K562 (cell line): ENCODE data around the gene GSS. TPM values are rescaled to one million over a fixed set of nuclear protein-coding genes. Genes with fewer than 3 reads are reported as not detected.
A peak's percentile ranks its signal among the peaks of the same experiment; 100 is the strongest.

Experiments
- BCL6 ChIP-seq: fragments of 250-450 bp; sonication (Bioruptor Pico); IDR thresholded peaks from 2 replicates; pipeline ENCODE4 v1.4.0; 2020
- DPF2 ChIP-seq: fragments of 450-650 bp; IDR thresholded peaks from 2 replicates; pipeline ENCODE4 v1.6.1; 2016
- FIP1L1 ChIP-seq: fragments of 200-400 bp; formaldehyde crosslinking; IDR thresholded peaks from 2 replicates; pipeline ENCODE4 v1.6.1; 2018; ENCODE audit warnings: mild to moderate bottlenecking, low read depth, low read length; ENCODE audit not compliant: poor library complexity, severe bottlenecking
- FOSL1 ChIP-seq: fragments of 200-800 bp; sonication (Bioruptor generic); conservative IDR thresholded peaks from 2 replicates; pipeline ENCODE4 v1.6.1; 2016; ENCODE audit warnings: missing genetic modification characterization, missing compliant biosample characterization
- FOXK1 ChIP-seq: sonication (generic); formaldehyde crosslinking; IDR thresholded peaks from 2 replicates; pipeline ENCODE4 v1.8.0; 2022; ENCODE audit warnings: missing genetic modification reagents, mild to moderate bottlenecking, borderline replicate concordance
- FOXM1 ChIP-seq, 2 experiments: fragments of 450-650 bp in 1 of 2; sonication (generic) in 1 of 2; formaldehyde crosslinking in 1 of 2; IDR thresholded peaks; 2 replicates each; pipeline versions ENCODE4 v1.6.1 to v1.9.0; 2017 to 2022; ENCODE audit warnings: low read depth in 2 of 2, mild to moderate bottlenecking in 2 of 2, missing genetic modification reagents in 1 of 2, moderate library complexity in 1 of 2
- HNRNPK ChIP-seq: fragments of 200-400 bp; formaldehyde crosslinking; IDR thresholded peaks from one replicate; pipeline ENCODE4 v1.6.1; 2018; ENCODE audit warnings: mild to moderate bottlenecking, low read depth, low read length; ENCODE audit not compliant: poor library complexity, severe bottlenecking
- MAFG ChIP-seq: fragments of 450-650 bp; conservative IDR thresholded peaks from 2 replicates; pipeline ENCODE4 v1.6.1; 2016; ENCODE audit warnings: missing genetic modification characterization, missing compliant biosample characterization
- PTBP1 ChIP-seq: fragments of 200-400 bp; formaldehyde crosslinking; IDR thresholded peaks from 2 replicates; pipeline ENCODE4 v1.6.1; 2017; ENCODE audit warnings: low read depth, low read length
- RAD51 ChIP-seq: fragments of 450-650 bp; IDR thresholded peaks from 2 replicates; pipeline ENCODE4 v1.7.1; 2016; ENCODE audit warnings: low read depth, mild to moderate bottlenecking, borderline replicate concordance
- RBM25 ChIP-seq: fragments of 200-400 bp; formaldehyde crosslinking; IDR thresholded peaks from 2 replicates; pipeline ENCODE4 v1.6.1; 2018; ENCODE audit warnings: low read length, low read depth, moderate library complexity; ENCODE audit not compliant: severe bottlenecking
- RNF2 ChIP-seq: sonication (generic); IDR thresholded peaks from 2 replicates; pipeline ENCODE4 v1.6.1; 2016
- SNAPC5 ChIP-seq: fragments of 250-450 bp; sonication (Bioruptor Pico); IDR thresholded peaks from 2 replicates; pipeline ENCODE4 v1.8.0; 2021; ENCODE audit warnings: moderate library complexity, mild to moderate bottlenecking, inconsistent platforms
- SRSF3 ChIP-seq: fragments of 200-400 bp; formaldehyde crosslinking; IDR thresholded peaks from 2 replicates; pipeline ENCODE4 v1.6.1; 2016; ENCODE audit warnings: mild to moderate bottlenecking, low read length, moderate library complexity; ENCODE audit not compliant: insufficient read depth
- STAG1 ChIP-seq: sonication (generic); formaldehyde crosslinking; IDR thresholded peaks from 2 replicates; pipeline ENCODE4 v1.5.0; 2020; ENCODE audit warnings: missing genetic modification reagents, borderline replicate concordance
- U2AF1 ChIP-seq: fragments of 200-400 bp; formaldehyde crosslinking; optimal IDR thresholded peaks from 2 replicates; pipeline ENCODE3; 2017; ENCODE audit warnings: mild to moderate bottlenecking, low read depth, low read length, moderate library complexity
- ZBED1 ChIP-seq: IDR thresholded peaks from 2 replicates; pipeline ENCODE4 v1.6.1; 2014
- ZBTB17 ChIP-seq: fragments of 450-650 bp; formaldehyde crosslinking; IDR thresholded peaks from 2 replicates; pipeline ENCODE4 v1.4.0; 2020; ENCODE audit warnings: mild to moderate bottlenecking
- ZNF124 ChIP-seq: sonication (generic); formaldehyde crosslinking; IDR thresholded peaks from 2 replicates; pipeline ENCODE4 v1.8.1; 2022; ENCODE audit warnings: missing genetic modification reagents
- ZNF134 ChIP-seq: fragments of 250-450 bp; sonication (Bioruptor Pico); conservative IDR thresholded peaks from 2 replicates; pipeline ENCODE4 v1.4.0; 2020
- ZNF146 ChIP-seq: IDR thresholded peaks from one replicate; pipeline ENCODE4 v1.6.1; 2018; ENCODE audit warnings: missing compliant biosample characterization; ENCODE audit not compliant: unreplicated experiment
- ZNF175 ChIP-seq: fragments of 200-800 bp; sonication (Bioruptor generic); IDR thresholded peaks from 2 replicates; pipeline ENCODE4 v1.6.1; 2016; ENCODE audit warnings: low read depth, mild to moderate bottlenecking, missing genetic modification characterization, missing compliant biosample characterization
- ZNF274 ChIP-seq: IDR thresholded peaks from 2 replicates; pipeline ENCODE4 v1.6.1; 2011; ENCODE audit warnings: low read depth, mild to moderate bottlenecking, low read length, moderate library complexity, borderline replicate concordance
- ZNF354B ChIP-seq: fragments of 250-450 bp; sonication (Bioruptor Pico); IDR thresholded peaks from 2 replicates; pipeline ENCODE4 v1.4.0; 2020
- ZNF444 ChIP-seq: fragments of 250-450 bp; sonication (Bioruptor Pico); IDR thresholded peaks from 2 replicates; pipeline ENCODE4 v1.4.0; 2020; ENCODE audit warnings: mild to moderate bottlenecking, moderate library complexity
- polyA plus RNA-seq, 8 experiments: library from polyadenylated mRNA; depleted of rRNA in 4 of 8; stranded (reverse) in 5 of 8; unstranded in 3 of 8; fragments of >200 nt; fragmentation: Nextera tagmentation in 2 of 8; fragmentation: Illumina TruSeq in 1 of 8; extraction: Ambion mirVana in 2 of 8; extraction: Trizol in 1 of 8; gene quantifications; 2 replicates each; pipeline versions ENCODE4 v1.2.1 to v1.2.3, GENCODE V29; 2011 to 2014; ENCODE audit warnings: inconsistent platforms in 1 of 8, missing spikeins in 1 of 8
- total RNA-seq, 7 experiments: library from RNA; depleted of rRNA in 6 of 7; stranded (reverse); fragments of >200 nt in 6 of 7; fragmentation: Illumina TruSeq in 2 of 7; extraction: Trizol in 2 of 7; gene quantifications; 2 replicates each; pipeline versions ENCODE4 v1.2.1 to v1.2.3, GENCODE V29; 2011 to 2021; ENCODE audit warnings: low replicate concordance in 1 of 7
- TF ChIP-seq, protein P1 (sequence below): fragments of 450-650 bp; IDR thresholded peaks from 2 replicates; pipeline ENCODE4 v1.6.1; 2016; ENCODE audit warnings: mild to moderate bottlenecking
- TF ChIP-seq, protein P2 (sequence below): fragments of 450-650 bp; formaldehyde crosslinking; IDR thresholded peaks from 2 replicates; pipeline ENCODE4 v1.4.0; 2020; ENCODE audit warnings: mild to moderate bottlenecking, moderate library complexity
- TF ChIP-seq, protein P3 (sequence below): fragments of 250-450 bp; sonication (Bioruptor Pico); IDR thresholded peaks from 2 replicates; pipeline ENCODE4 v1.5.0; 2021

Gene GSS
- total and polyA plus RNA-seq, 9 of the 15 experiments (the other 6 are each of a cell fraction or from before 2014, with no cell fraction given) = 18.4 to 165 (median 89.4) TPM

GRCh38 chr20:34888468-34888867 lies 67.1 kb downstream of the GSS start (continued):
- TF ChIP-seq, protein P1, sequence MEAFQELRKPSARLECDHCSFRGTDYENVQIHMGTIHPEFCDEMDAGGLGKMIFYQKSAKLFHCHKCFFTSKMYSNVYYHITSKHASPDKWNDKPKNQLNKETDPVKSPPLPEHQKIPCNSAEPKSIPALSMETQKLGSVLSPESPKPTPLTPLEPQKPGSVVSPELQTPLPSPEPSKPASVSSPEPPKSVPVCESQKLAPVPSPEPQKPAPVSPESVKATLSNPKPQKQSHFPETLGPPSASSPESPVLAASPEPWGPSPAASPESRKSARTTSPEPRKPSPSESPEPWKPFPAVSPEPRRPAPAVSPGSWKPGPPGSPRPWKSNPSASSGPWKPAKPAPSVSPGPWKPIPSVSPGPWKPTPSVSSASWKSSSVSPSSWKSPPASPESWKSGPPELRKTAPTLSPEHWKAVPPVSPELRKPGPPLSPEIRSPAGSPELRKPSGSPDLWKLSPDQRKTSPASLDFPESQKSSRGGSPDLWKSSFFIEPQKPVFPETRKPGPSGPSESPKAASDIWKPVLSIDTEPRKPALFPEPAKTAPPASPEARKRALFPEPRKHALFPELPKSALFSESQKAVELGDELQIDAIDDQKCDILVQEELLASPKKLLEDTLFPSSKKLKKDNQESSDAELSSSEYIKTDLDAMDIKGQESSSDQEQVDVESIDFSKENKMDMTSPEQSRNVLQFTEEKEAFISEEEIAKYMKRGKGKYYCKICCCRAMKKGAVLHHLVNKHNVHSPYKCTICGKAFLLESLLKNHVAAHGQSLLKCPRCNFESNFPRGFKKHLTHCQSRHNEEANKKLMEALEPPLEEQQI = 0 out of 2 replicates have a peak, but pooled peaks have one; percentile 51
- TF ChIP-seq FOXM1 (IDR thresholded peaks at IDR 0.05; ENCODE audit: low read depth) = peak; percentile 58
- TF ChIP-seq FOXM1 (CRISPR knock-in tag; IDR thresholded peaks at IDR 0.05; ENCODE audit: low read depth) = no peak
- no peak for TF ChIP-seq ZBTB17 (CRISPR knock-in tag)
- TF ChIP-seq ZNF134 (CRISPR knock-in tag) = no peak
- TF ChIP-seq STAG1 = no peak
- TF ChIP-seq MAFG = peak; percentile 74
- no peak for TF ChIP-seq RBM25
- TF ChIP-seq ZBED1 = no peak
- no peak for TF ChIP-seq FOXK1 (CRISPR knock-in tag)
- TF ChIP-seq FOSL1 (tag) = 0 out of 2 replicates have a peak, but pooled peaks have one; percentile 20
- TF ChIP-seq PTBP1 = no peak
- TF ChIP-seq ZNF146 (CRISPR knock-in tag) = no peak
- TF ChIP-seq, protein P2, sequence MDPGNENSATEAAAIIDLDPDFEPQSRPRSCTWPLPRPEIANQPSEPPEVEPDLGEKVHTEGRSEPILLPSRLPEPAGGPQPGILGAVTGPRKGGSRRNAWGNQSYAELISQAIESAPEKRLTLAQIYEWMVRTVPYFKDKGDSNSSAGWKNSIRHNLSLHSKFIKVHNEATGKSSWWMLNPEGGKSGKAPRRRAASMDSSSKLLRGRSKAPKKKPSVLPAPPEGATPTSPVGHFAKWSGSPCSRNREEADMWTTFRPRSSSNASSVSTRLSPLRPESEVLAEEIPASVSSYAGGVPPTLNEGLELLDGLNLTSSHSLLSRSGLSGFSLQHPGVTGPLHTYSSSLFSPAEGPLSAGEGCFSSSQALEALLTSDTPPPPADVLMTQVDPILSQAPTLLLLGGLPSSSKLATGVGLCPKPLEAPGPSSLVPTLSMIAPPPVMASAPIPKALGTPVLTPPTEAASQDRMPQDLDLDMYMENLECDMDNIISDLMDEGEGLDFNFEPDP (CRISPR knock-in tag) = no peak
- no peak for TF ChIP-seq RAD51
- TF ChIP-seq HNRNPK = no peak
- TF ChIP-seq ZNF274 = no peak
- no peak for TF ChIP-seq BCL6
- TF ChIP-seq, protein P3, sequence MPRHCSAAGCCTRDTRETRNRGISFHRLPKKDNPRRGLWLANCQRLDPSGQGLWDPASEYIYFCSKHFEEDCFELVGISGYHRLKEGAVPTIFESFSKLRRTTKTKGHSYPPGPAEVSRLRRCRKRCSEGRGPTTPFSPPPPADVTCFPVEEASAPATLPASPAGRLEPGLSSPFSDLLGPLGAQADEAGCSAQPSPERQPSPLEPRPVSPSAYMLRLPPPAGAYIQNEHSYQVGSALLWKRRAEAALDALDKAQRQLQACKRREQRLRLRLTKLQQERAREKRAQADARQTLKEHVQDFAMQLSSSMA (CRISPR knock-in tag) = no peak
- no peak for TF ChIP-seq RNF2
- no peak for TF ChIP-seq U2AF1
- TF ChIP-seq ZNF354B (CRISPR knock-in tag) = no peak
- no peak for TF ChIP-seq FIP1L1
- no peak for TF ChIP-seq ZNF444 (CRISPR knock-in tag)
- no peak for TF ChIP-seq ZNF124 (CRISPR knock-in tag)
- TF ChIP-seq DPF2 = peak; percentile 96
- no peak for TF ChIP-seq SRSF3
- TF ChIP-seq SNAPC5 (CRISPR knock-in tag) = no peak
- TF ChIP-seq ZNF175 = 0 out of 2 replicates have a peak, but pooled peaks have one; percentile 29
